HG03354 (cell line): Measurements from ENCODE around the gene PSMF1.

ENCODE experiments used
- ATAC-seq: cut with Tn5 transposase; IDR thresholded peaks from one replicate; pipeline ENCODE4 v1.9.1; 2021; ENCODE audit warnings: mild to moderate bottlenecking; ENCODE audit not compliant: unreplicated experiment, poor library complexity, severe bottlenecking

The PSMF1 gene

DNA sequence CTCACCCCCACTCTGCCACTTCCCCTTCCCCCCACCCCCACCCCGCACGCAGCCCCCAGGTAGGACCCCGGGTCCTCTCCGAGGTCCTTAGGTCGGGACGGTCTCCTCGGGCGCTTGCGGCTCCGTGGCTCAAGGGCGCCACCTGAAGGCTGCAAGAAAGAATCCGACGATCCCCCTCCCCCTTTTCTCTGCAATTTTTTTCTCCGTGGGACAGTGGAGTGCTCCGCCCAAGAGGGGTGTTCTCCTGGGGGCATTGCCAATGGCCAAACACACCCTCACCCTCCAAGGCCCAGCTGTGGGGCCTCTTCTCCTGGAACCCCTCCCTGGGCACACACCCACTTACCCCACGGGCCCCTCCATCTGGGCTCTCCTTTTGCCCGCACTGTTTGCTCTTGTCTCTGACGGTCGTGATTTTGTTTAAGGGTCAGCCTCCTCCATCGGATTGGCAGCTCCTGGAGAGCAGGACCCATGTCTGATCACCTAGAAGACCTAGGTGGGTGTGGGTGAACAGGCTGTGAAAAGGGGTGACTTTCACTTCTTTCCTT, 67.5 kb downstream of the PSMF1 start:
- no peak for ATAC-seq

- ATAC-seq: no peak
Measured at GRCh38 chr20:1186367-1186991, 68.1 kb downstream of the PSMF1 start.

DNA sequence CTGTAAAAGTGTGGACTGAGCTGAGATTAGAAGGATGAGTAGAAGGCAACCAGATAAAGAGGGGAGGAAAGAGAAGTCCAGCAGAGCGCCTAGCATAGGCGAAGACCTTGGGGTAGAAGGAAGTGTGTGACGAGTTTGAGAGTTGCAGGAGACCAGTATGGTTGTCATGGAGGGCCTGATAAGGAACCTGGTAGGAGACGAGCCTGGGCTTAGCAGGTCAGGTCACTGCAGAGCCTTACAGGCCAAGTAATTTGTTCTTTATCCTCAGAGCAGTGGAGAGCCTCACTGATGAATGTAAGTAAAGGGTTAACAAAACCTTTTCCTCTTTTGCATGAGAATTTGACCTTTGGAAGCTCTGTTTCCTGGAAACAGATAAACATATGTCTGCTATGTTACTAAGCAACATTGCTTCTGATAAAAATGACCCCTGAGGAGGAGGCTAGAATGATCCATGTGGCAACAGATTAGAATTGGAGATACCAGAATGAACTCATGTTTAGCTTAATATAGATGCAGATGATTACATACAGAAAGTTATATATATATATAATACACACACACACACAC, 69.3 kb downstream of the PSMF1 start:
- no peak for ATAC-seq

DNA sequence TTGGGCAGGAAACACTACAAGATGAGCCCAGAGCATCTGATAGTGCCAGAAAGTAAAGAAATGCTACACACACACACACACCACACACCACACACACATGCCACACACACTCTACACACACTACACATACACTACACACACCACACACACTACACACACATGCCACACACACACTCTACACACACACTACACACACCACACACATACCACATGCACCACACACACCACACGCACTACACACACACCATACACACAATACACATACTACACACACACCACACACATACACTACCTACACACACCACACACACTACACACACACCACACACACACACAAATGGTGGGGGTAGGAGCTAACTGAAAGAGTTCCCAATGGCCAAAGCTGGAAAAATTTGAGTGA, 69.9 kb downstream of the PSMF1 start:
- no peak for ATAC-seq

GRCh38 chr20:1189827-1190226, 71.4 kb downstream of the PSMF1 start:
- no peak for ATAC-seq

- ATAC-seq: no peak
Measured at GRCh38 chr20:1190847-1191246, 72.4 kb downstream of the PSMF1 start.

GRCh38 chr20:1191299-1191698, 72.9 kb downstream of the PSMF1 start:
- no peak for ATAC-seq

DNA sequence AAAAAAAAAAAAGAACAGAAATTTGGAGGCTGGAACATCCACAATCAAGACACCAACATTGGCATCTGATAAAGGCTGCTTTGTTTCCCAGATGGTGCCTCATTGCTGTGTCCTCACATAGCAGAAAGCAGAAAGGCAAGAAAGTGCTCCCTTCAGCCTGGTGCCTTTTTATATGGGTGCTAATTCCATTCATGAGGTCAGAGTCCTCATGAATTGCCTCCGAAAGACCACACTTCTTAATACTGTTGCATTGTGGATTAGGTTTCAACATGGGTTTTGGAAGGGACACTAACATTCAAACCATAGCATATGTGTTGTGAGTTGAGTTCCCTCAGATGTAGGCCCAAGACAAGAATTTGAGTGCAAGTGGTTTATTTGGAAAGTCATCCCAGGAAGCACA, 76.8 kb downstream of the PSMF1 start:
- ATAC-seq: no peak

GRCh38 chr20:1196634-1197033, 78.2 kb downstream of the PSMF1 start:
- ATAC-seq: no peak

GRCh38 chr20:1197801-1198200, 79.4 kb downstream of the PSMF1 start:
- no peak for ATAC-seq

GRCh38 chr20:1198751-1199150, 80.3 kb downstream of the PSMF1 start:
- ATAC-seq: no peak

DNA sequence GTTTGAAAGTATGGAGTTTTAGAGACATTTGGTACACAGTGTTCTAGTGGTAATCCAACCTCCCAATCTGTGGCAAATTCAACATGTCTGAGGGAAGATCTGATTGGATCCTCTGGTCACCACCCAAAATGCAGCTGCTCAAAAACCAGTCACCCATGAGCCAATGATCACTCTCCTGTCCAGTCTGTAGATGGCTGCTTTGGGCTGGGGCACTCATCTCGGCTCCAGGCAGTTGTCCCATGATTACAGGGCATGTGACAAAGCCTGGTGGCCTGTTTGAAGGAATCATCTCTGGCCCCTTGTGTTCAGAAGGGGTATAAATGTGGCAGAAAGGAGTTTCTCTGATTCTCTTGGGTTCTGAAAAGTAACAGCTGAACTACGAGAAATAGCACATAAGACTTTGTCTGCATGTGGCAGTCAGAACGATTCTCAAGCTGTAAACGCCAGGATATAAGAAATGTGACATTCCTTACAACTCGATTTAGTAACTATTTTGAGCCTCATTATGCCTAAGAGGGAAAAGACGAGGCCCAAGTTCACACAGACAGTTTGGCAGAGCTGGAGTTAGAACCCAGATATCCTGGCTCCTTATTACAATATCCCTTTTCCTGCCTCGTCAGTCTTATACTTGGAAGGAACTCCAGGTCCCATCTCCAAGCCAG, 80.9 kb downstream of the PSMF1 start:
- ATAC-seq: no peak

DNA sequence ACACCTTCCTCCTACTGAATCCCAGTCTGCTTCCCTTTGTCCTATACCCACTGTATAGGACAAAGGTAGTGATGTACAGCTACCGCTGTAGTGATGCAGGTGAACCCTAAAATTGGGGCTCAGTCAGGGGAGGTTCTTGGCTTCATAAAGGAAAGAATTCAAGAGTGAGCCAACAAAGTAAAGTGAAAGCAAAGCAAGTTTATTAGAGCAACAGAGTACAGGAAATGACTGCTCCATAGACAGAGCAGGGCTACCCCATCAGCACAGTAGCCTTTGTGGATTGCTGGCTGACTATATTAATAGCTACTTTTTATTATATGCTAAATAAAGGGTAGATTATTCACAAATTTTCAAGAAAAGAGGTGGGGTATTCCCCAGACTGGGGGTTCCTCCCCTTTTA, 81.6 kb downstream of the PSMF1 start:
- ATAC-seq: no peak

- no peak for ATAC-seq
Measured at GRCh38 chr20:1202762-1203504, 84.5 kb downstream of the PSMF1 start, which contains the start of gene C20orf202. TSS of gene C20orf202 (plus strand) at chr20:1203454. CDS start at chr20:1203586, 132 bp downstream.

GRCh38 chr20:1203630-1204029, 85.2 kb downstream of the PSMF1 start:
- ATAC-seq: no peak

DNA sequence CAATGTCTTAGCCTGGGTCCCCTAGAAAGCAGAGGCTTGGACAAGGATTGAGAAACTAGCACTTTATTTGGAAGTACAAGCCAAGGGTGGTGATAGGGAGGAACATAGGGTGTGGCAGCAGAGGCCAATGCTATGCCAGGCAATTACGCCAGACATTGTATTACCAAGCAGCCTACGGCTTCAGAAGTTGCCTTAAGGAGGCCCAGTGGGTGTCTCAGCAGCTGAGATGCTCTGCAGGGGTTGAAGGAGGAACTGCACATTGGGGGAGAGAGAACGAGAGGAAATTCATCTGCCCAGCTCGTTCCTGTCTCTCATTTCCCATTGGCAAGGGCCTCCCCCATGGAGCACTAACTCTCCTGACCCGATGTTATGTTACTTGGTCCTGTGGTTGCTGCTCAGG, 85.7 kb downstream of the PSMF1 start:
- ATAC-seq: no peak

- ATAC-seq: no peak
Measured at GRCh38 chr20:1204576-1204975, 86.2 kb downstream of the PSMF1 start.

DNA sequence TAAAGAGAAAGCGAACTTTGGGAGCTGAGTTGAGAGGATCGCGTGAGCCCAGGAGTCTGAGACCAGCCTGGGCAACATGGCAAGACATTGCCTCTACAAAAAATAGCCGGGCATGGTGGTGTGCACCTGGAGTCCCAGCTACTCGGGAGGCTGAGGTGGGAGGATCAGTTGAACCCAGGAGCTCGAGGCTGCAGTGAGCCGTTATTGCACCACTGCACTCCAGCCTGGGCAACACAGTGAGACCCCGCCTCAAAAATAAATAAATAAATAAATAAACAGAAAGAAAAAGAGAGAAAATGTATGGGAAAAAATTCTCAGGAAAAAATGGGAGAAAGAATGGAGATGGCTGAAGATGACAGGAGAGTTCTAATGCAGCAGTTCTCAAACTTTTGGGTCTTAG, 87.4 kb downstream of the PSMF1 start:
- no peak for ATAC-seq

DNA sequence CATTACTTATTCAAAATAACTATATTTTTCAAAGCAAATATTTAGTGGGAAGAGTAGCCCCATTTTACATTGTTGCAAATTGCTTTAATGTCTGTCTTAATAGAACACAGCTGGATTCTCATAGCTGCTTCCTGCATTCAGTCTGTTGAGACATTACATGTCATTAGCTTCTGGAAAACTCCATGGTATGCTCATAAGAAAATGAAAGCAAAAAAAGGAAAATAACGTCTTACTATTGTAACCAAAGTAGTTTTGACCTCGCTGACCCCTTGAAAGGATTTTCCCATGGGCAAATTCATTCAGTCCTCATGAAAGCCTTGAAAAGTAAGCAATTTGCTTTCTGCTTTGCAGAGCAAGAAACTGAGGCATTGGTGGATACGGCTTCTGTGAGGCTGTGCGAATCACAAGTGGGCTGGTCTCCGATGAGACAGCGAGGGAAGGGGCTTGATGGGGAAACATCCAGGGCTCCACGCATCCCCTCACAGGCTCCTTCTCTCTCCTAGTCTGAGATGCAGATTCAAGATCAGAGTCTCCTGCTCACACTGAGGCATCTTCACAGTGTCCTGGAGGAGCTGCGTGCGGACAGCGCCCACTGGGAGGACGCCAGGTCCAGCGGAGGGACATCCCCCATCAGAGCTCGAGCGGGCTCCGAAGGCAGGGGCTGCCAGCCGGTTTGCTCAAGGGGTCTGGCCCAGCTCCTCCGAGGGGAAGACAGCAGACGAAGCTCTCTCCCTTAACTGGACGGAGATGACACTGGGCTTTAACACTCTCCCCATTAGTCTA, 88.2 kb downstream of the PSMF1 start:
- no peak for ATAC-seq
